WTC11 (cell line): ENCODE results near the gene AGTR1. TPM values are rescaled to one million over a fixed set of nuclear protein-coding genes. Genes with fewer than 3 reads are reported as not detected.

ENCODE experiments used
- ATAC-seq: fragments of 200-7000 bp; cut with Tn5 transposase; 2 replicates; pipeline ENCODE4 v1.10.0; 2021; ENCODE audit warnings: mild to moderate bottlenecking, moderate library complexity
- CTCF ChIA-PET: fragments of 300-600 bp; sonication (Branson Sonifier 250); formaldehyde crosslinking; loops from one replicate; lab custom pipeline; 2021; ENCODE audit warnings: antibody characterized with exemption; lab: Charles Lee
- POLR2A ChIA-PET: fragments of 350-600 bp; sonication (Branson Sonifier 250); formaldehyde crosslinking; loops from one replicate; lab custom pipeline; 2021; ENCODE audit warnings: antibody characterized with exemption; lab: Charles Lee
- DNase-seq: peaks from one replicate; pipeline ENCODE4 v3.0.0; 2021; ENCODE audit warnings: low spot score
- H3K27ac Mint-ChIP-seq: 2 replicates; pipeline ENCODE4 v1.8.0; 2021; ENCODE audit warnings: mixed read lengths
- H3K27me3 Mint-ChIP-seq: 2 replicates; pipeline ENCODE4 v1.8.0; 2021; ENCODE audit warnings: low read depth, mild to moderate bottlenecking, moderate library complexity, mixed read lengths
- H3K36me3 Mint-ChIP-seq: 2 replicates; pipeline ENCODE4 v1.8.0; 2021; ENCODE audit warnings: mixed read lengths
- H3K4me1 Mint-ChIP-seq: 2 replicates; pipeline ENCODE4 v1.8.0; 2022; ENCODE audit warnings: mixed read lengths
- H3K4me3 Mint-ChIP-seq: 2 replicates; pipeline ENCODE4 v1.8.0; 2021; ENCODE audit warnings: mild to moderate bottlenecking, moderate library complexity, mixed read lengths
- H3K9me3 Mint-ChIP-seq: 2 replicates; pipeline ENCODE4 v1.8.0; 2021; ENCODE audit warnings: mixed read lengths
- FOXP1 ChIP-seq: sonication (generic); formaldehyde crosslinking; IDR thresholded peaks from 2 replicates; pipeline ENCODE4 v1.8.0; 2022; ENCODE audit warnings: missing genetic modification reagents, mild to moderate bottlenecking, moderate library complexity, borderline replicate concordance
- IRF2 ChIP-seq: sonication (generic); formaldehyde crosslinking; IDR thresholded peaks from 2 replicates; pipeline ENCODE4 v1.8.0; 2022; ENCODE audit warnings: low read depth, missing genetic modification reagents, borderline replicate concordance
- MAX ChIP-seq: sonication (generic); formaldehyde crosslinking; IDR thresholded peaks from 2 replicates; pipeline ENCODE4 v1.8.0; 2022; ENCODE audit warnings: mild to moderate bottlenecking, missing genetic modification reagents
- USF1 ChIP-seq: sonication (generic); formaldehyde crosslinking; IDR thresholded peaks from 2 replicates; pipeline ENCODE4 v1.8.0; 2022; ENCODE audit warnings: mild to moderate bottlenecking, missing genetic modification reagents
- ZNF317 ChIP-seq: sonication (generic); formaldehyde crosslinking; IDR thresholded peaks from 2 replicates; pipeline ENCODE4 v1.8.1; 2023; ENCODE audit warnings: low read depth, mild to moderate bottlenecking, moderate library complexity, missing genetic modification reagents, borderline replicate concordance
- ZNF532 ChIP-seq: fragments of 250-450 bp; sonication (Bioruptor Pico); IDR thresholded peaks from 2 replicates; pipeline ENCODE4 v1.9.0; 2021; ENCODE audit warnings: mild to moderate bottlenecking, borderline replicate concordance
- ZNF671 ChIP-seq: fragments of 250-450 bp; sonication (Bioruptor Pico); IDR thresholded peaks from 2 replicates; pipeline ENCODE4 v1.8.0; 2021; ENCODE audit warnings: mild to moderate bottlenecking
- total RNA-seq: library from RNA; stranded (reverse); gene quantifications from 3 replicates; pipeline ENCODE4 v1.2.3, GENCODE V29; 2021
- TF ChIP-seq, protein P1 (sequence below): sonication (generic); formaldehyde crosslinking; IDR thresholded peaks from 2 replicates; pipeline ENCODE4 v1.8.1; 2022; ENCODE audit warnings: missing genetic modification reagents, borderline replicate concordance
- TF ChIP-seq, protein P2 (sequence below): sonication (generic); formaldehyde crosslinking; IDR thresholded peaks from 2 replicates; pipeline ENCODE4 v1.8.1; 2023; ENCODE audit warnings: mild to moderate bottlenecking, missing genetic modification reagents, moderate library complexity
- TF ChIP-seq, protein P3 (sequence below): sonication (generic); formaldehyde crosslinking; IDR thresholded peaks from 2 replicates; pipeline ENCODE4 v1.8.1; 2023; ENCODE audit warnings: mild to moderate bottlenecking, missing genetic modification reagents, borderline replicate concordance

Gene AGTR1
- total RNA-seq, 1 experiment from 2014 or later, result 0.13 TPM

DNA sequence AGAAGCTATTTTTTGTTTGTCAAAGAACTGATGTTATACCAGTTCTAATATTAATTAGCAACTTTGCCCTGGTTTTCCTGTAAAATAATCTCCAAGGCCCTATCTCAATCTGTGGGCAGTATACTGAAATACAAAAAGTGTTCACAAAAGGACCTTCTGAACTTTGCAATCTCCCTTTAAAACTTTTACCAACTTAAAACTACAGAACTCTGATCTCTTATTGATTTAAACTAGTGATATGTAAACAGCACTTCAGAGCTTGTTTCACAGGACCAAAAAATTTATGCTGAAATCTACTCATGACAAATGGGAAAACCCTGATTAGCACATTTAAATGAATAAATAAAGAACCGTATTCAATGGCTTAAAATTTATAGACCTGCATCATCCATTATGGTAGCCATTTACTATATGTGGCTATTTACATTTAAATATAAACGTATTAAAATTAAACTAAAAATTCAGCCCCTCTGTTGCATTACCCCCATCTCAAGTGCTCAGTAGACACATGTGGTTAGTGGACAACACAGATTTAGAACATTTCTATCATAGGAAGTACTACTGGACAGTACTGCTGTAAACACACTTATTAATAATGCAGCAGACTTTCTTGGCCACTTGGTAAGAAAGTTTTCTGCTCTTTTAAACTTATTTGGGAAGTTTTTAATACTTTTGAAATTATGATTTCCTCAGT lies 12.0 kb downstream of the AGTR1 start (continued):
- TF ChIP-seq ZNF532 (no peak), ZNF671 (CRISPR knock-in tag) (no peak)
- TF ChIP-seq, protein P1, sequence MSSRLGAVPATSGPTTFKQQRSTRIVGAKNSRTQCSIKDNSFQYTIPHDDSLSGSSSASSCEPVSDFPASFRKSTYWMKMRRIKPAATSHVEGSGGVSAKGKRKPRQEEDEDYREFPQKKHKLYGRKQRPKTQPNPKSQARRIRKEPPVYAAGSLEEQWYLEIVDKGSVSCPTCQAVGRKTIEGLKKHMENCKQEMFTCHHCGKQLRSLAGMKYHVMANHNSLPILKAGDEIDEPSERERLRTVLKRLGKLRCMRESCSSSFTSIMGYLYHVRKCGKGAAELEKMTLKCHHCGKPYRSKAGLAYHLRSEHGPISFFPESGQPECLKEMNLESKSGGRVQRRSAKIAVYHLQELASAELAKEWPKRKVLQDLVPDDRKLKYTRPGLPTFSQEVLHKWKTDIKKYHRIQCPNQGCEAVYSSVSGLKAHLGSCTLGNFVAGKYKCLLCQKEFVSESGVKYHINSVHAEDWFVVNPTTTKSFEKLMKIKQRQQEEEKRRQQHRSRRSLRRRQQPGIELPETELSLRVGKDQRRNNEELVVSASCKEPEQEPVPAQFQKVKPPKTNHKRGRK (CRISPR knock-in tag), result no peak

- ATAC-seq, result peak; percentile 73
- ChIA-PET CTCF (no interaction called here), POLR2A (no interaction called here)
- Mint-ChIP-seq H3K27ac (no peak overlapping the region), H3K4me1 (peaks cover 14% of the 10 kb centered on the region), H3K9me3 (peaks cover 6% of the 10 kb centered on the region), H3K36me3 (no peaks in the 10 kb centered on the region), H3K4me3 (no peak overlapping the region), H3K27me3 (no peaks in the 10 kb centered on the region)
- no peak for DNase-seq
- TF ChIP-seq ZNF317 (CRISPR knock-in tag) (no peak), IRF2 (no peak), FOXP1 (CRISPR knock-in tag) (no peak), MAX (no peak), USF1 (CRISPR knock-in tag) (0 out of 2 replicates have a peak, but pooled peaks have one; percentile 19)
- TF ChIP-seq, protein P2, sequence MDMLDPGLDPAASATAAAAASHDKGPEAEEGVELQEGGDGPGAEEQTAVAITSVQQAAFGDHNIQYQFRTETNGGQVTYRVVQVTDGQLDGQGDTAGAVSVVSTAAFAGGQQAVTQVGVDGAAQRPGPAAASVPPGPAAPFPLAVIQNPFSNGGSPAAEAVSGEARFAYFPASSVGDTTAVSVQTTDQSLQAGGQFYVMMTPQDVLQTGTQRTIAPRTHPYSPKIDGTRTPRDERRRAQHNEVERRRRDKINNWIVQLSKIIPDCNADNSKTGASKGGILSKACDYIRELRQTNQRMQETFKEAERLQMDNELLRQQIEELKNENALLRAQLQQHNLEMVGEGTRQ (CRISPR knock-in tag), result peak; percentile 42; the same call in 1 of the 2 replicates
- TF ChIP-seq, protein P3, sequence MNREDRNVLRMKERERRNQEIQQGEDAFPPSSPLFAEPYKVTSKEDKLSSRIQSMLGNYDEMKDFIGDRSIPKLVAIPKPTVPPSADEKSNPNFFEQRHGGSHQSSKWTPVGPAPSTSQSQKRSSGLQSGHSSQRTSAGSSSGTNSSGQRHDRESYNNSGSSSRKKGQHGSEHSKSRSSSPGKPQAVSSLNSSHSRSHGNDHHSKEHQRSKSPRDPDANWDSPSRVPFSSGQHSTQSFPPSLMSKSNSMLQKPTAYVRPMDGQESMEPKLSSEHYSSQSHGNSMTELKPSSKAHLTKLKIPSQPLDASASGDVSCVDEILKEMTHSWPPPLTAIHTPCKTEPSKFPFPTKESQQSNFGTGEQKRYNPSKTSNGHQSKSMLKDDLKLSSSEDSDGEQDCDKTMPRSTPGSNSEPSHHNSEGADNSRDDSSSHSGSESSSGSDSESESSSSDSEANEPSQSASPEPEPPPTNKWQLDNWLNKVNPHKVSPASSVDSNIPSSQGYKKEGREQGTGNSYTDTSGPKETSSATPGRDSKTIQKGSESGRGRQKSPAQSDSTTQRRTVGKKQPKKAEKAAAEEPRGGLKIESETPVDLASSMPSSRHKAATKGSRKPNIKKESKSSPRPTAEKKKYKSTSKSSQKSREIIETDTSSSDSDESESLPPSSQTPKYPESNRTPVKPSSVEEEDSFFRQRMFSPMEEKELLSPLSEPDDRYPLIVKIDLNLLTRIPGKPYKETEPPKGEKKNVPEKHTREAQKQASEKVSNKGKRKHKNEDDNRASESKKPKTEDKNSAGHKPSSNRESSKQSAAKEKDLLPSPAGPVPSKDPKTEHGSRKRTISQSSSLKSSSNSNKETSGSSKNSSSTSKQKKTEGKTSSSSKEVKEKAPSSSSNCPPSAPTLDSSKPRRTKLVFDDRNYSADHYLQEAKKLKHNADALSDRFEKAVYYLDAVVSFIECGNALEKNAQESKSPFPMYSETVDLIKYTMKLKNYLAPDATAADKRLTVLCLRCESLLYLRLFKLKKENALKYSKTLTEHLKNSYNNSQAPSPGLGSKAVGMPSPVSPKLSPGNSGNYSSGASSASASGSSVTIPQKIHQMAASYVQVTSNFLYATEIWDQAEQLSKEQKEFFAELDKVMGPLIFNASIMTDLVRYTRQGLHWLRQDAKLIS (CRISPR knock-in tag), result no peak
Measured at GRCh38 chr3:148710665-148711064, 13.0 kb downstream of the AGTR1 start.
